Activated effector memory CD4-positive, alpha-beta T cell treated with anti-CD3 and anti-CD28 coated beads, Interleukin-2, amount 50 U/mL, for 16 hours (primary cell): ENCODE data around the gene ACCSL.

ENCODE experiments used
- DNase-seq: peaks from one replicate; pipeline ENCODE4 v3.0.0-alpha.2; 2020

Gene ACCSL

GRCh38 chr11:44104481-44105294 is 56.9 kb downstream of the ACCSL start:
- DNase-seq, result no peak

GRCh38 chr11:44108260-44108659 is 60.5 kb downstream of the ACCSL start:
- DNase-seq, result no peak
